Activated CD8-positive, alpha-beta memory T cell treated with anti-CD3 and anti-CD28 coated beads, Interleukin-2, amount 50 U/mL, for 1 hour (primary cell): ENCODE results near the gene PRXL2B.
"Not testable (repeated sequence)": the region's sequence is repeated elsewhere in the genome, so short reads cannot be mapped to it uniquely, and the experiment has no call there.

Source experiments
- DNase-seq: peaks from one replicate; pipeline ENCODE4 v3.0.0-alpha.2; 2020; ENCODE audit errors: extremely low read depth

PRXL2B gene

GRCh38 chr1:2550309-2550861 lies 36.2 kb upstream of the PRXL2B start:
- DNase-seq: not testable (repeated sequence)

DNA sequence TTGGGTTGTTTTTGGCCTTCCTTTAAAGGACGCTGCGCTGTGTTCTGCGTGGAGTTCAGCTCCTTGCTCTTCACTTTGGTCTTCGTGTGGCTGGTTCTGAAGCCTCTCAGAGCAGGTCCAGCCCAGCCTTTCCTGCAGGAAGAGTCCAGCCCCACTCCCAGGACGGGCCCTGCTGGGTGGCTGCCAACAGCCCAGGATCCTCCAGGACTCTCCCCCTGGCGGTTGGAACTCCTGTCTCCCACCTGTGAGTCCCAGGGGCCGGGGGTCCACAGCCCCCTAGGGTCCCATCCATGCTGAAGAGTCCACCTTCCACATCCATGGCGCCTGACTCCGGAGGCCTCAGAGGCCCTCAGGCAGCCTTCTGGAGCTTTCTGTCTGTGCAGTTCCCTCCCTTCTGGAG lies 35.0 kb upstream of the PRXL2B start:
- DNase-seq: not testable (repeated sequence)

- DNase-seq: no peak
These were observed 34.4 kb upstream of the PRXL2B start for GRCh38 chr1:2552189-2552588.

DNA sequence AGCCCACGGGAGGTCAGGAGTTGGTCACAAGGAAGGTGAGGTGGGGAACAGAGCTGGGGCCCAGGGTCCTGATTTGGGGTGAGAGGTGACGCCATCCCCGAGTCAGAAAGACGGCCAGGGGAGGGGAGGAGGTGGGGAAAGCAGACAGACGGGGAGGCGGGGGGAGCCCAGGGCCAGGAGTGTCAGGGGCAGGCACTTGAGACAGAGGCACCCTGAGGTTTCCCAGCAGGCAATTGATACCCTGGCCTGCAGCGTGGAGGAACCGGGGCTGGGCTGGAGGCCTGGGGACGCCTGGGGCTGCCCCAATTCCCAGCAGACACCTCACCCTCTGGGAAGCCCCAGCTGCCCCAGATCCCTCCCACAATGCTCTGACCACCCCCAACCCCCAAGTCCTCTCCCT lies 33.5 kb upstream of the PRXL2B start:
- DNase-seq: not testable (repeated sequence)

GRCh38 chr1:2553871-2554620 lies 32.5 kb upstream of the PRXL2B start:
- no peak for DNase-seq

DNA sequence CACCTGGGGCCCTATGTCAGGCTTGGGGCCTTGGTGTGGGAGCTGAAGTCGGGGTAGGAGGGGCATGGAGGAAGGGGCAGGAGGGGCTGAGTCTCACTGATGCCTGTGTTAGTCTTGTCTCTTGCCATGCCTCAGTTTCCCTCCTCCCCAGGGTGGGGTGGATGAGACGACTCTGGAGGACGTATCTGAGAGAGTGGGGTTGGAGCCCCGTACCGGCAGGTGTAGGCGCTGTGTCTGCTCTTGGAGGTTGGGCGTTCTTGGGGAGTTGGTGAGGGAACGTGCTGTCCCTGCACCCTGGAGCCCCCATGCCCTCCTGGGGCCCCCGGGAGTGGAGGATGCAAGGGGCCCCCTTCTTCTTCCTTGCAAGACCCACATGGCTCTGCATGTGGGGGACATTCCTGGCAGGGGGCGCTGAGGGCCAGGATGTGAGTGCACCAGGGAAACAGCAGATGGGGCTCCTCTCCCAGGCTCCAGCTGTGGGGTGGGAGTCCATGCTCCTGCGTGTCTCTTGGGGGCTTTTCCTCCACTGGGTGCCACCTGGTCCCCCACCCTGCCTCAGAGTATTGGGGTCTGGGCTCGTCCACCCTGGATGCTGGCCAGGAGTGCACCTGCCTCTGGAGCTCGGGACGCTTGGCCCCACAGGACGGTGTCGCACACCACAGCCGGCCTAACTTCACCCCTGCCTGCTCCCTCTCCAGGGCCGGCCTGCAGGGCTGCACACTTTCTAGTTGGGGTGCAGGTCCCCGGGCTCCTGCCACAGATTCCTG lies 31.8 kb upstream of the PRXL2B start:
- no peak for DNase-seq

- no peak for DNase-seq
These were observed 30.8 kb upstream of the PRXL2B start for GRCh38 chr1:2555634-2556276.

GRCh38 chr1:2556277-2556677 lies 30.3 kb upstream of the PRXL2B start, which contains the start of gene TNFRSF14:
Gene TNFRSF14, plus strand, starts transcription at chr1:2556371. Its CDS starts 294 bp downstream, at chr1:2556665.
- DNase-seq: no peak

DNA sequence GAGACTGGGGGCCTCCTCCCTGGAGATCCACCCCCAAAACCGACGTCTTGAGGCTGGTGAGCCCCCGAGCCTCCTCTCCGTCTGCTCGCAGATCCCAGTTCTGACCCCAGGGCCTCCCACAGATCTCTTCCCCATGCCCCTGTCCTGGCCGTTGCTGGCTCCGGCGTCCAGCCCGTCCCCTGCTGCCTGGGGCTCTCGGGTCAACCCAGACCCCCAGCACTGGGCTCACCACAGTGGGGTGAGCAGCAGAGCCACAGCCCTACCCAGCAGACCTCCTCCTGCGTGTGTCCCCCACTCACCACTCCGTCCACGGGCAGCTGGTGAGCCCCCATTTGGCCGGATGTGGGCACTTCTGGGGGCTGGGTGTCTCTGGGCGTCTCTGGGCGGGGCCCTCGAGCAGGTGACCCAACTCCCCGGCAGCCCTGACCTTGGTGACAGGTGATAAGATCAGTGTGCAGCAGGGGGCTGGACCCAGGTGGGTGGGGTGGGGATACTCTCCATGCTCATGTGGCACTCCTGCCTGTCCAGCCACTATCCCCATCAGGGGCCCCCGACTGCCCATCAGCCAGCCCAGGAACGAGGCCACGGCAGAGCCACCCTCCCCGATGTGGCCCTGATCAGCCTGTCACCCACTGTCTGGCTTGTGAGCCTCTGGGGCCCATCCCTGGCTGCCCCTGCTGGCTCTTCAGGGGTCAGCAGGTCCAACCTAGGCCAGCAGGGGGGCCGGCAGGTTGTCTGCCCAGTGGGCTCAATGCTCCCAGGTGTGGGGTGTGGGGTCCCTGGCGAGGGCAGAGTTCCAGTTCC lies 29.7 kb upstream of the PRXL2B start:
- DNase-seq: no peak

- no peak for DNase-seq
These were observed 28.8 kb upstream of the PRXL2B start for GRCh38 chr1:2557482-2558400.

DNA sequence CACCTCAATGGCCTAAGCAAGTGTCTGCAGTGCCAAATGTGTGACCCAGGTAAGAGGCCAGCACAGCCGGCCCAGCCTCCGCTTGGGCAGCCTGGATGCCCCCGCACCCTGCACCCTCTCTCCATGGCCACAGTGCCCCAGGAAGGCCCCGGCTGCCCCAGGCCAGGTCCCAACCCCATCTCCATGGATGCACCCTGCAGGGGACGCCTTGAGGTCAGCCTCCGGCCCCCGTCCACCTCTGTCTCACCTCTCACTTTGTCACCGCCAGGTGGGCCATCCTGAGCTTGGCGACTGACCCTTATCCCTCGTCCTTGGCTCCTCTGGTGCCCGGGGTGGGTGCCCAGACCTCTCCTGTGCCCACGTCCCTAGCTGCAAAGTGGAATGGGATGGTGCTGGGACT lies 28.2 kb upstream of the PRXL2B start:
- no peak for DNase-seq

- DNase-seq: no peak
These were observed 27.7 kb upstream of the PRXL2B start for GRCh38 chr1:2558861-2559260.

- DNase-seq: no peak
These were observed 26.9 kb upstream of the PRXL2B start for GRCh38 chr1:2559509-2560298.

GRCh38 chr1:2560299-2561073 lies 26.1 kb upstream of the PRXL2B start:
- no peak for DNase-seq

DNA sequence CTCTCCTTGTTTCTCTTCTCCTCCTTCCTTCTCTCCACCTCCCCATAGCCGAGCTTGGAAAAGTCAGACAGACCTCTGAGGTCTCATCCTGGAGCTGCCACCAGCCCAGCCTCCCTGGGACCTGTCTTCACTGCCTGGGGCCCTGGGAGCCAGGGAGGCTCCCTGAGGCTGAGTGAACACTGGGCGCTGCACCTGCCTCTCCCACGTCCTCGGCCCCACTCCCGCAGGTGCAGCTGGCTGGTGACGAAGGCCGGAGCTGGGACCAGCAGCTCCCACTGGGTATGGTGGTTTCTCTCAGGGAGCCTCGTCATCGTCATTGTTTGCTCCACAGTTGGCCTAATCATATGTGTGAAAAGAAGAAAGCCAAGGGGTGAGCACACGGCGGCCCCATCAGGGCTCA lies 25.1 kb upstream of the PRXL2B start:
- no peak for DNase-seq

DNA sequence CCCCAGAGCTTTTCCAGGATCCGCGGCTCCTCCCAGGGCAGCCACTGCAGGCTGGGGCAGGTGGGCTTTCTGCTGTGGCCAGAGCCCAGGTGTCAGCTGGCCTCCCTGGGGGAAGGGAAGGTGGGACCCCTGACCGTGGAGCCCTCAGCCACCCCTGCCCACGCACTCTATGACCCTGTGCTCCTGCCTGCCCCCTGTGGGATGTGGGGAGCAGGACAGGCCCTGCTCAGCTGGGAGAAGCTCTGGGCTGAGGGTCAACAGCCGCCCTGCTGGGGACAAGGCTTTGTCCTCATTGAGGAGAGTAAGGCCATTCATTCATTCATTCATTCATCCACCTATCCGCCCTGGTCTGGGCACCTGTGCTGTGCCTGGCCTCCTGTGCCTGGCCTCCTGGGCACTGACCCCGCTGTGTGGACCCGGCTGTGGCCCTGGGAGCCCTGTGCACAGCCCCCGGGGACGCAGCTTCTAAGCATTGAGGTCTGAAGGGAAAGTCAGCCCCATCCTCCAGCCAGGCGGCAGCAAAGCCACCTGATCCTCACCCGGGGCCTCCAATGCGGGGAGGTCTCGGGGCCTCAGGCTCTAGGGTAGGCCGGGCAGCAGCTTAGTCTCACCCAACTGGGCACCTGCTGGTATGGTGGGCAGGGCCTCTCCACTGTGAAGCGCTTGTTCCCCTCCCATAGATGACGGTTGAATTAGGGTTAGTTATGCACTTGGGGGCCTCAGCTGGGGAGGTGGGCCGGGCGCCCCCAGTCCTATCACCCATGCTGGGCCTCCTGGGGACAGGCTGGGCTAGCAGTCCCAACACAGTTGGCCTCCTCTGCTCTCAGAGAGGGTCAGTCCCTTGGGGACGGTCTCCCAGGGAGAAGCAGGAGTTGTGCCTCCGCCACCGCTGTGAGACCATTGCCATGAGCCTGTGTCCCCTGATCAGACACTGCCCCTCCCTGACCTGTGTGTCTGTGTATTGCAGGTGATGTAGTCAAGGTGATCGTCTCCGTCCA lies 24.4 kb upstream of the PRXL2B start:
- DNase-seq: no peak

- DNase-seq: no peak
These were observed 23.4 kb upstream of the PRXL2B start for GRCh38 chr1:2563205-2563604.
